ENCODE data around the gene ST14. TPM values are rescaled to one million over a fixed set of nuclear protein-coding genes. Genes with fewer than 3 reads are reported as not detected.
A peak's percentile ranks its signal among the peaks of the same experiment; 100 is the strongest.

The ST14 gene
- total RNA-seq, 2 donors from 2014 or later = 17.5 to 21.7 TPM

- no peaks in the 10 kb centered on the region for H3K27me3 Mint-ChIP-seq (ENCODE audit: insufficient read depth)
- H3K9me3 Mint-ChIP-seq = no peaks in the 10 kb centered on the region
- Histone ChIP-seq H3K27me3 (ENCODE audit: control insufficient read depth, insufficient read depth, low read length, poor library complexity, severe bottlenecking) (no peaks in the 10 kb centered on the region), H3K9ac (ENCODE audit: extremely low read depth, low read length, poor library complexity, severe bottlenecking) (peak overlapping the region; percentile 5), H3K4me3 (ENCODE audit: low read length) (no peak overlapping the region), H3K27ac (ENCODE audit: low read depth, low read length) (peak overlapping the region; percentile 31), H3K9me3 (ENCODE audit: control insufficient read depth, low read length) (no peaks in the 10 kb centered on the region), H3K36me3 (ENCODE audit: control insufficient read depth, insufficient read depth, low read length) (peaks cover 99% of the 10 kb centered on the region), H3K4me1 (ENCODE audit: control insufficient read depth, insufficient read depth, low read length) (peaks cover 6% of the 10 kb centered on the region)
- no peak overlapping the region for H3K4me3 Mint-ChIP-seq
- H3K27ac Mint-ChIP-seq = peak overlapping the region; percentile 59
- peaks cover 81% of the 10 kb centered on the region for H3K36me3 Mint-ChIP-seq (ENCODE audit: low read depth)
- DNase-seq = no peak
- peaks cover 17% of the 10 kb centered on the region for H3K4me1 Mint-ChIP-seq
- no peak for TF ChIP-seq CTCF (conservative IDR thresholded peaks at IDR 0.05)
- WGBS, 2 experiments (ENCODE audit: insufficient coverage in 1 of 2, insufficient read length in 1 of 2) = 94% methylated on average over 3 of the region's 3 CpGs; no CpG with 5 or more reads in 1 of the 2 experiments
Measured at GRCh38 chr11:130145311-130145812, 14.2 kb upstream of the ST14 start.

- no peak overlapping the region for H3K4me3 Mint-ChIP-seq
- peaks cover 99% of the 10 kb centered on the region for H3K36me3 ChIP-seq (ENCODE audit: control insufficient read depth, insufficient read depth, low read length)
- DNase-seq = peak; percentile 97
- H3K4me1 ChIP-seq (ENCODE audit: control insufficient read depth, insufficient read depth, low read length) = peaks cover 6% of the 10 kb centered on the region
- no peaks in the 10 kb centered on the region for H3K9me3 ChIP-seq (ENCODE audit: control insufficient read depth, low read length)
- H3K9me3 Mint-ChIP-seq = no peaks in the 10 kb centered on the region
- no peaks in the 10 kb centered on the region for H3K27me3 Mint-ChIP-seq (ENCODE audit: insufficient read depth)
- no peak overlapping the region for H3K4me3 ChIP-seq (ENCODE audit: low read length)
- WGBS, 2 experiments (ENCODE audit: insufficient coverage in 1 of 2, insufficient read length in 1 of 2) = 81 to 91% methylated on average over 12 to 15 of the region's 15 CpGs
- H3K27ac ChIP-seq (ENCODE audit: low read depth, low read length) = no peak overlapping the region
- peaks cover 79% of the 10 kb centered on the region for H3K36me3 Mint-ChIP-seq (ENCODE audit: low read depth)
- peak overlapping the region; percentile 84 for H3K27ac Mint-ChIP-seq
- peaks cover 17% of the 10 kb centered on the region for H3K4me1 Mint-ChIP-seq
- no peak overlapping the region for H3K9ac ChIP-seq (ENCODE audit: extremely low read depth, low read length, poor library complexity, severe bottlenecking)
- H3K27me3 ChIP-seq (ENCODE audit: control insufficient read depth, insufficient read depth, low read length, poor library complexity, severe bottlenecking) = no peaks in the 10 kb centered on the region
- TF ChIP-seq CTCF (conservative IDR thresholded peaks at IDR 0.05) = peak; percentile 64
Measured at GRCh38 chr11:130145975-130146776, 13.4 kb upstream of the ST14 start.

- Mint-ChIP-seq H3K9me3 (no peaks in the 10 kb centered on the region), H3K4me1 (peaks cover 17% of the 10 kb centered on the region), H3K27ac (peak overlapping the region; percentile 80), H3K36me3 (ENCODE audit: low read depth) (peaks cover 74% of the 10 kb centered on the region), H3K4me3 (no peak overlapping the region), H3K27me3 (ENCODE audit: insufficient read depth) (no peaks in the 10 kb centered on the region)
- TF ChIP-seq CTCF (conservative IDR thresholded peaks at IDR 0.05) = no peak
- Histone ChIP-seq H3K36me3 (ENCODE audit: control insufficient read depth, insufficient read depth, low read length) (peaks cover 97% of the 10 kb centered on the region), H3K27me3 (ENCODE audit: control insufficient read depth, insufficient read depth, low read length, poor library complexity, severe bottlenecking) (no peaks in the 10 kb centered on the region), H3K4me3 (ENCODE audit: low read length) (no peak overlapping the region), H3K4me1 (ENCODE audit: control insufficient read depth, insufficient read depth, low read length) (peaks cover 6% of the 10 kb centered on the region), H3K9me3 (ENCODE audit: control insufficient read depth, low read length) (no peaks in the 10 kb centered on the region), H3K27ac (ENCODE audit: low read depth, low read length) (no peak overlapping the region), H3K9ac (ENCODE audit: extremely low read depth, low read length, poor library complexity, severe bottlenecking) (no peak overlapping the region)
- no peak for DNase-seq
- WGBS, 2 experiments (ENCODE audit: insufficient coverage in 1 of 2, insufficient read length in 1 of 2) = 89 to 96% methylated on average over 5 of the region's 5 CpGs
Measured at GRCh38 chr11:130146796-130147195, 12.8 kb upstream of the ST14 start.
